K562 (cell line): ENCODE measurements around the gene NENF. TPM values are rescaled to one million over a fixed set of nuclear protein-coding genes. Genes with fewer than 3 reads are reported as not detected.

Experiments used
- CHD4 ChIP-seq: fragments of 200-600 bp; sonication (generic); IDR thresholded peaks from 3 replicates; pipeline ENCODE4 v1.6.1; 2012; ENCODE audit warnings: low read depth, mild to moderate bottlenecking, mixed read lengths, low read length, inconsistent platforms; ENCODE audit not compliant: insufficient read depth, insufficient replicate concordance, poor library complexity, severe bottlenecking
- ESRRB ChIP-seq: fragments of 250-450 bp; sonication (Bioruptor Pico); IDR thresholded peaks from 2 replicates; pipeline ENCODE4 v1.5.0; 2020; ENCODE audit warnings: mild to moderate bottlenecking, moderate library complexity, borderline replicate concordance
- HSF4 ChIP-seq: fragments of 250-450 bp; sonication (Bioruptor Pico); IDR thresholded peaks from 2 replicates; pipeline ENCODE4 v2.1.2; 2022; ENCODE audit warnings: mild to moderate bottlenecking, moderate library complexity, borderline replicate concordance
- LEF1 ChIP-seq: fragments of 450-650 bp; IDR thresholded peaks from 2 replicates; pipeline ENCODE4 v1.6.1; 2016; ENCODE audit warnings: mild to moderate bottlenecking
- NBN ChIP-seq: fragments of 450-650 bp; IDR thresholded peaks from 2 replicates; pipeline ENCODE4 v1.6.1; 2016; ENCODE audit warnings: low read depth, mild to moderate bottlenecking
- NFXL1 ChIP-seq: fragments of 450-650 bp; formaldehyde crosslinking; IDR thresholded peaks from 2 replicates; pipeline ENCODE4 v1.4.0; 2021; ENCODE audit warnings: mild to moderate bottlenecking
- RCOR1 ChIP-seq, 2 experiments: IDR thresholded peaks; 2 replicates each; pipeline ENCODE4 v1.6.1; 2012; ENCODE audit warnings: low read depth in 2 of 2, low read length in 2 of 2, borderline replicate concordance in 1 of 2, improper control_type of control experiment in 1 of 2
- SAFB2 ChIP-seq: fragments of 200-400 bp; formaldehyde crosslinking; IDR thresholded peaks from 2 replicates; pipeline ENCODE4 v1.6.1; 2018; ENCODE audit warnings: borderline replicate concordance, low read length, low read depth, moderate library complexity; ENCODE audit not compliant: severe bottlenecking
- SRSF1 ChIP-seq: fragments of 200-400 bp; formaldehyde crosslinking; IDR thresholded peaks from 2 replicates; pipeline ENCODE4 v1.6.1; 2017; ENCODE audit warnings: mild to moderate bottlenecking, low read depth, low read length, moderate library complexity
- TAF9B ChIP-seq: fragments of 450-650 bp; IDR thresholded peaks from 2 replicates; pipeline ENCODE4 v1.6.1; 2018; ENCODE audit warnings: mild to moderate bottlenecking; ENCODE audit not compliant: partially characterized antibody
- TGIF2 ChIP-seq: sonication (generic); formaldehyde crosslinking; IDR thresholded peaks from 2 replicates; pipeline ENCODE4 v1.8.1; 2022; ENCODE audit warnings: mild to moderate bottlenecking, missing genetic modification reagents, moderate library complexity
- ZBTB7A ChIP-seq: IDR thresholded peaks from 2 replicates; pipeline ENCODE4 v1.6.1; 2011; ENCODE audit warnings: low read depth, mild to moderate bottlenecking, low read length, moderate library complexity, borderline replicate concordance; ENCODE audit not compliant: control insufficient read depth
- ZFP36 ChIP-seq: fragments of 150-350 bp; IDR thresholded peaks from 2 replicates; pipeline ENCODE4 v1.6.1; 2018; ENCODE audit warnings: low read length, low read depth; ENCODE audit not compliant: partially characterized antibody
- ZNF184 ChIP-seq: sonication (generic); formaldehyde crosslinking; IDR thresholded peaks from 2 replicates; pipeline ENCODE4 v1.5.0; 2020; ENCODE audit warnings: missing genetic modification reagents
- ZNF778 ChIP-seq: fragments of 450-650 bp; formaldehyde crosslinking; IDR thresholded peaks from 2 replicates; pipeline ENCODE4 v1.4.0; 2020; ENCODE audit warnings: mild to moderate bottlenecking, moderate library complexity
- polyA plus RNA-seq, 8 experiments: library from polyadenylated mRNA; depleted of rRNA in 4 of 8; stranded (reverse) in 5 of 8; unstranded in 3 of 8; fragments of >200 nt; fragmentation: Nextera tagmentation in 2 of 8; fragmentation: Illumina TruSeq in 1 of 8; extraction: Ambion mirVana in 2 of 8; extraction: Trizol in 1 of 8; gene quantifications; 2 replicates each; pipeline versions ENCODE4 v1.2.1 to v1.2.3, GENCODE V29; 2011 to 2014; ENCODE audit warnings: inconsistent platforms in 1 of 8, missing spikeins in 1 of 8
- total RNA-seq, 7 experiments: library from RNA; depleted of rRNA in 6 of 7; stranded (reverse); fragments of >200 nt in 6 of 7; fragmentation: Illumina TruSeq in 2 of 7; extraction: Trizol in 2 of 7; gene quantifications; 2 replicates each; pipeline versions ENCODE4 v1.2.1 to v1.2.3, GENCODE V29; 2011 to 2021; ENCODE audit warnings: low replicate concordance in 1 of 7
- TF ChIP-seq, protein P1 (sequence below): fragments of 450-650 bp; IDR thresholded peaks from one replicate; pipeline ENCODE4 v1.6.1; 2018; ENCODE audit warnings: mild to moderate bottlenecking, moderate library complexity; ENCODE audit not compliant: partially characterized antibody
- TF ChIP-seq, protein P2 (sequence below): sonication (generic); formaldehyde crosslinking; IDR thresholded peaks from 2 replicates; pipeline ENCODE4 v1.8.1; 2023; ENCODE audit warnings: mild to moderate bottlenecking, missing genetic modification reagents
- TF ChIP-seq, protein P3 (sequence below): fragments of 250-450 bp; sonication (Bioruptor Pico); IDR thresholded peaks from 2 replicates; pipeline ENCODE4 v1.4.0; 2020; ENCODE audit warnings: mild to moderate bottlenecking
- TF ChIP-seq, protein P4 (sequence below): fragments of 450-650 bp; IDR thresholded peaks from 2 replicates; pipeline ENCODE4 v1.6.1; 2018; ENCODE audit not compliant: partially characterized antibody

The NENF gene
- total and polyA plus RNA-seq, 9 of the 15 experiments (the other 6 are each of a cell fraction or from before 2014, with no cell fraction given), result 6.1 to 100 (median 72.8) TPM

DNA sequence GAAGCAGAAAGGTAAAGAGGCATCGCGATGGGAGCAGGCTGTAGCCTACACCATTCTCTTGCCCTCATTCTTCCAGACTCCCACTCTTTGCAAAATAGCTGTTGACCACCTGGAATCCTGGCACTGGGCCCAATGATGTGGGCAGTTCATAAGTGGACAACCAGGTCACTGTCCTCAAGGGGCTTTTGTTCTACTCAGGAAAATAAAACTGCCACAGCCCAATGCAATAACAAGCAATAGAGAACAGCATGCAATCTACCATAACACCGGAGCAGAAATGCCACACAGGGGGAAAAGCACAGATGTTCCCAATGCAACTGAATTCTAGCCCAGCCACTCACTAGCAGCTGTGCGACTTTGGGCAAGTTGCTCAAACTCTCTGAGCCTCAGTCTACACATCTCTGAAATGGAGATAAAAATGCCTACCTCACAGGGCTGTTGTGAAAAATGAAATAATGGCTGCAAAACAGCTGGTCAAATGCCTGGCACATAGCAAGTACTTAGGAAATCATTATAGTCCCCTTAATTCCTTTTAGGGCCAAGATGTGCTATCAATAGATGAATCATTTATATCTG lies 56.7 kb downstream of the NENF start (continued):
- TF ChIP-seq TAF9B (no peak), NFXL1 (CRISPR knock-in tag) (no peak), CHD4 (no peak), TGIF2 (CRISPR knock-in tag) (no peak), SRSF1 (no peak), LEF1 (no peak), ZNF778 (CRISPR knock-in tag) (no peak), RCOR1 (IDR thresholded peaks at IDR 0.05; ENCODE audit: borderline replicate concordance in 1 of 2, low read depth in 2 of 2, low read length in 2 of 2) (0 out of 4 replicates have a peak, but pooled peaks of 1 of the 2 experiments have one; percentile 20), ZFP36 (peak; percentile 41), SAFB2 (no peak), NBN (no peak), ZNF184 (no peak), ZBTB7A (no peak), ESRRB (no peak), HSF4 (CRISPR knock-in tag) (no peak)
- TF ChIP-seq, protein P1, sequence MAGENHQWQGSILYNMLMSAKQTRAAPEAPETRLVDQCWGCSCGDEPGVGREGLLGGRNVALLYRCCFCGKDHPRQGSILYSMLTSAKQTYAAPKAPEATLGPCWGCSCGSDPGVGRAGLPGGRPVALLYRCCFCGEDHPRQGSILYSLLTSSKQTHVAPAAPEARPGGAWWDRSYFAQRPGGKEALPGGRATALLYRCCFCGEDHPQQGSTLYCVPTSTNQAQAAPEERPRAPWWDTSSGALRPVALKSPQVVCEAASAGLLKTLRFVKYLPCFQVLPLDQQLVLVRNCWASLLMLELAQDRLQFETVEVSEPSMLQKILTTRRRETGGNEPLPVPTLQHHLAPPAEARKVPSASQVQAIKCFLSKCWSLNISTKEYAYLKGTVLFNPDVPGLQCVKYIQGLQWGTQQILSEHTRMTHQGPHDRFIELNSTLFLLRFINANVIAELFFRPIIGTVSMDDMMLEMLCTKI, result no peak
- TF ChIP-seq, protein P2, sequence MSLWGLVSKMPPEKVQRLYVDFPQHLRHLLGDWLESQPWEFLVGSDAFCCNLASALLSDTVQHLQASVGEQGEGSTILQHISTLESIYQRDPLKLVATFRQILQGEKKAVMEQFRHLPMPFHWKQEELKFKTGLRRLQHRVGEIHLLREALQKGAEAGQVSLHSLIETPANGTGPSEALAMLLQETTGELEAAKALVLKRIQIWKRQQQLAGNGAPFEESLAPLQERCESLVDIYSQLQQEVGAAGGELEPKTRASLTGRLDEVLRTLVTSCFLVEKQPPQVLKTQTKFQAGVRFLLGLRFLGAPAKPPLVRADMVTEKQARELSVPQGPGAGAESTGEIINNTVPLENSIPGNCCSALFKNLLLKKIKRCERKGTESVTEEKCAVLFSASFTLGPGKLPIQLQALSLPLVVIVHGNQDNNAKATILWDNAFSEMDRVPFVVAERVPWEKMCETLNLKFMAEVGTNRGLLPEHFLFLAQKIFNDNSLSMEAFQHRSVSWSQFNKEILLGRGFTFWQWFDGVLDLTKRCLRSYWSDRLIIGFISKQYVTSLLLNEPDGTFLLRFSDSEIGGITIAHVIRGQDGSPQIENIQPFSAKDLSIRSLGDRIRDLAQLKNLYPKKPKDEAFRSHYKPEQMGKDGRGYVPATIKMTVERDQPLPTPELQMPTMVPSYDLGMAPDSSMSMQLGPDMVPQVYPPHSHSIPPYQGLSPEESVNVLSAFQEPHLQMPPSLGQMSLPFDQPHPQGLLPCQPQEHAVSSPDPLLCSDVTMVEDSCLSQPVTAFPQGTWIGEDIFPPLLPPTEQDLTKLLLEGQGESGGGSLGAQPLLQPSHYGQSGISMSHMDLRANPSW (CRISPR knock-in tag), result no peak
- TF ChIP-seq, protein P3, sequence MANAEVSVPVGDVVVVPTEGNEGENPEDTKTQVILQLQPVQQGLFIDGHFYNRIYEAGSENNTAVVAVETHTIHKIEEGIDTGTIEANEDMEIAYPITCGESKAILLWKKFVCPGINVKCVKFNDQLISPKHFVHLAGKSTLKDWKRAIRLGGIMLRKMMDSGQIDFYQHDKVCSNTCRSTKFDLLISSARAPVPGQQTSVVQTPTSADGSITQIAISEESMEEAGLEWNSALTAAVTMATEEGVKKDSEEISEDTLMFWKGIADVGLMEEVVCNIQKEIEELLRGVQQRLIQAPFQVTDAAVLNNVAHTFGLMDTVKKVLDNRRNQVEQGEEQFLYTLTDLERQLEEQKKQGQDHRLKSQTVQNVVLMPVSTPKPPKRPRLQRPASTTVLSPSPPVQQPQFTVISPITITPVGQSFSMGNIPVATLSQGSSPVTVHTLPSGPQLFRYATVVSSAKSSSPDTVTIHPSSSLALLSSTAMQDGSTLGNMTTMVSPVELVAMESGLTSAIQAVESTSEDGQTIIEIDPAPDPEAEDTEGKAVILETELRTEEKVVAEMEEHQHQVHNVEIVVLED, result no peak
- TF ChIP-seq, protein P4, sequence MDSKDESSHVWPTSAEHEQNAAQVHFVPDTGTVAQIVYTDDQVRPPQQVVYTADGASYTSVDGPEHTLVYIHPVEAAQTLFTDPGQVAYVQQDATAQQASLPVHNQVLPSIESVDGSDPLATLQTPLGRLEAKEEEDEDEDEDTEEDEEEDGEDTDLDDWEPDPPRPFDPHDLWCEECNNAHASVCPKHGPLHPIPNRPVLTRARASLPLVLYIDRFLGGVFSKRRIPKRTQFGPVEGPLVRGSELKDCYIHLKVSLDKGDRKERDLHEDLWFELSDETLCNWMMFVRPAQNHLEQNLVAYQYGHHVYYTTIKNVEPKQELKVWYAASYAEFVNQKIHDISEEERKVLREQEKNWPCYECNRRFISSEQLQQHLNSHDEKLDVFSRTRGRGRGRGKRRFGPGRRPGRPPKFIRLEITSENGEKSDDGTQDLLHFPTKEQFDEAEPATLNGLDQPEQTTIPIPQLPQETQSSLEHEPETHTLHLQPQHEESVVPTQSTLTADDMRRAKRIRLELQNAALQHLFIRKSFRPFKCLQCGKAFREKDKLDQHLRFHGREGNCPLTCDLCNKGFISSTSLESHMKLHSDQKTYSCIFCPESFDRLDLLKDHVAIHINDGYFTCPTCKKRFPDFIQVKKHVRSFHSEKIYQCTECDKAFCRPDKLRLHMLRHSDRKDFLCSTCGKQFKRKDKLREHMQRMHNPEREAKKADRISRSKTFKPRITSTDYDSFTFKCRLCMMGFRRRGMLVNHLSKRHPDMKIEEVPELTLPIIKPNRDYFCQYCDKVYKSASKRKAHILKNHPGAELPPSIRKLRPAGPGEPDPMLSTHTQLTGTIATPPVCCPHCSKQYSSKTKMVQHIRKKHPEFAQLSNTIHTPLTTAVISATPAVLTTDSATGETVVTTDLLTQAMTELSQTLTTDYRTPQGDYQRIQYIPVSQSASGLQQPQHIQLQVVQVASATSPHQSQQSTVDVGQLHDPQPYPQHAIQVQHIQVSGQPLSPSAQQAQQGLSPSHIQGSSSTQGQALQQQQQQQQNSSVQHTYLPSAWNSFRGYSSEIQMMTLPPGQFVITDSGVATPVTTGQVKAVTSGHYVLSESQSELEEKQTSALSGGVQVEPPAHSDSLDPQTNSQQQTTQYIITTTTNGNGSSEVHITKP, result no peak
